Transverse colon (tissue), 4 donors: Measurements from ENCODE around the gene PSMD13. TPM values are rescaled to one million over a fixed set of nuclear protein-coding genes. Genes with fewer than 3 reads are reported as not detected.

Experiments used
- DNase-seq: peaks from one replicate; pipeline ENCODE4 v3.0.0-alpha.2; 2019
- H3K27ac ChIP-seq, 4 donors: fragments of 200-600 bp; sonication (generic); 2 replicates each; pipeline ENCODE4 v1.5.1; 2016 to 2018; ENCODE audit warnings: inconsistent platforms in 4 of 4
- H3K27me3 ChIP-seq: fragments of 200-600 bp; sonication (generic); 2 replicates; pipeline ENCODE4 v1.5.1; 2017; ENCODE audit warnings: inconsistent platforms
- H3K36me3 ChIP-seq, 4 donors: fragments of 200-600 bp; sonication (generic); 2 replicates each; pipeline ENCODE4 v1.5.1; 2017 to 2019; ENCODE audit warnings: inconsistent platforms in 4 of 4
- H3K4me1 ChIP-seq, 4 donors: fragments of 200-600 bp; sonication (generic); 2 replicates each; pipeline ENCODE4 v1.5.1; 2017 to 2020; ENCODE audit warnings: inconsistent platforms in 4 of 4
- H3K4me3 ChIP-seq, 4 donors: fragments of 200-600 bp; sonication (generic); 1 replicate in 1 of 4; 2 replicates in 3 of 4; pipeline versions ENCODE4 v1.5.1 to v1.6.1; 2017 to 2019; ENCODE audit warnings: inconsistent platforms in 4 of 4
- H3K9me3 ChIP-seq, 2 donors: fragments of 200-600 bp; sonication (generic); 2 replicates each; pipeline ENCODE4 v1.5.1; 2017 to 2019; ENCODE audit warnings: inconsistent platforms in 2 of 2
- CTCF ChIP-seq, 5 experiments: fragments of 200-600 bp in 3 of 5; fragments of 450-650 bp in 2 of 5; sonication (generic) in 3 of 5; IDR thresholded peaks; 1 replicate in 2 of 5; 2 replicates in 3 of 5; pipeline ENCODE4 v1.5.1; 2016 to 2017; ENCODE audit warnings: antibody characterized with exemption in 5 of 5, inconsistent platforms in 3 of 5, mild to moderate bottlenecking in 2 of 5, moderate library complexity in 1 of 5
- EP300 ChIP-seq: sonication (generic); formaldehyde crosslinking; IDR thresholded peaks from one replicate; pipeline ENCODE4 v1.6.1; 2017; ENCODE audit warnings: antibody characterized with exemption, low read depth
- POLR2A ChIP-seq: fragments of 450-650 bp; IDR thresholded peaks from one replicate; pipeline ENCODE4 v1.6.1; 2016; ENCODE audit warnings: antibody characterized with exemption, mild to moderate bottlenecking, moderate library complexity
- POLR2AphosphoS5 ChIP-seq, 3 donors: sonication (generic); formaldehyde crosslinking; IDR thresholded peaks; one replicate each; pipeline ENCODE4 v1.6.1; 2016; ENCODE audit warnings: antibody characterized with exemption in 3 of 3
- WGBS, 2 donors: methylation state at CpG; one replicate each; pipeline ENCODE4 v1.1.5; 2018; ENCODE audit warnings: low coverage in 1 of 2; 5-methylcytosine and 5-hydroxymethylcytosine counted together
- in situ Hi-C, 4 donors: fragments of 200-750 bp; cut with MboI; loops; one replicate each; pipeline versions ENCODE4 v1.15.0 to v1.15.1; 2017; ENCODE audit warnings: low sequenced_read_pairs in 3 of 4, low pct_ligation_motif_present in 1 of 4, low pct_unique_long_range_greater_than_20kb in 1 of 4
- intact Hi-C: fragments of 100-400 bp; cut with DNase I; formaldehyde crosslinking; loops from one replicate; pipeline ENCODE4 v1.15.1; 2023; ENCODE audit warnings: low total_unique reads
- total RNA-seq, 4 donors: library from RNA; depleted of rRNA; stranded (reverse); fragments of >200 nt; gene quantifications; one replicate each; pipeline ENCODE4 v1.1.0, GENCODE V29; 2016

PSMD13 gene
- total RNA-seq, 4 donors from 2014 or later = 23.2 to 96.5 (median 52.2) TPM

- no peak overlapping the region for H3K27ac ChIP-seq
- no peak overlapping the region for H3K4me3 ChIP-seq
- no peak for TF ChIP-seq POLR2AphosphoS5 (IDR thresholded peaks at IDR 0.05)
- no peak for TF ChIP-seq CTCF (IDR thresholded peaks at IDR 0.05)
- no peak for TF ChIP-seq POLR2A
- no peak for TF ChIP-seq EP300
- no peaks in the 10 kb centered on the region for H3K36me3 ChIP-seq
- in situ Hi-C loops (no loop called here), intact Hi-C loops (no loop called here)
- 87% methylated on average over 17 of the region's 18 CpGs; no CpG with 5 or more reads in 1 of the 2 donors for WGBS, 2 donors
- peaks cover 0 to 23% (median 13%) of the 10 kb centered on the region in 4 donors for H3K4me1 ChIP-seq
- H3K27me3 ChIP-seq = peaks cover 9% of the 10 kb centered on the region
- H3K9me3 ChIP-seq = no peaks in the 10 kb centered on the region
- no peak for DNase-seq
Observed at GRCh38 chr11:293271-293851, 56.6 kb downstream of the PSMD13 start.

GRCh38 chr11:293852-294661, 57.3 kb downstream of the PSMD13 start:
- Histone ChIP-seq H3K4me1 (peaks cover 0 to 19% (median 12%) of the 10 kb centered on the region in 4 donors), H3K4me3 (no peak overlapping the region), H3K36me3 (no peaks in the 10 kb centered on the region), H3K27me3 (peaks cover 15% of the 10 kb centered on the region), H3K27ac (no peak overlapping the region), H3K9me3 (no peaks in the 10 kb centered on the region)
- TF ChIP-seq EP300 = no peak
- no peak for TF ChIP-seq POLR2A
- TF ChIP-seq CTCF (IDR thresholded peaks at IDR 0.05) = no peak
- no peak for TF ChIP-seq POLR2AphosphoS5 (IDR thresholded peaks at IDR 0.05)
- intact Hi-C loops = no loop called here
- WGBS, 2 donors = 89% methylated on average over 19 of the region's 27 CpGs; no CpG with 5 or more reads in 1 of the 2 donors
- in situ Hi-C loops = no loop called here
- DNase-seq = no peak

- Histone ChIP-seq H3K27ac (no peak overlapping the region), H3K4me1 (peaks cover 0 to 12% (median 6%) of the 10 kb centered on the region in 4 donors), H3K9me3 (no peaks in the 10 kb centered on the region), H3K27me3 (peaks cover 22% of the 10 kb centered on the region), H3K4me3 (no peak overlapping the region), H3K36me3 (no peaks in the 10 kb centered on the region)
- DNase-seq = no peak
- in situ Hi-C loops = no loop called here
- no peak for TF ChIP-seq EP300
- TF ChIP-seq POLR2A = no peak
- TF ChIP-seq CTCF (IDR thresholded peaks at IDR 0.05) = no peak
- no peak for TF ChIP-seq POLR2AphosphoS5 (IDR thresholded peaks at IDR 0.05)
- WGBS, 2 donors = 87% methylated on average over 16 of the region's 16 CpGs; no CpG with 5 or more reads in 1 of the 2 donors
- intact Hi-C loops = no loop called here
Observed at GRCh38 chr11:294780-295179, 58.0 kb downstream of the PSMD13 start.

- peaks cover 29% of the 10 kb centered on the region for H3K27me3 ChIP-seq
- peaks cover 0 to 12% (median 5%) of the 10 kb centered on the region in 4 donors for H3K4me1 ChIP-seq
- no peaks in the 10 kb centered on the region for H3K36me3 ChIP-seq
- no peak for DNase-seq
- no peaks in the 10 kb centered on the region for H3K9me3 ChIP-seq
- no peak overlapping the region for H3K27ac ChIP-seq
- WGBS, 2 donors = 80% methylated on average over 26 of the region's 26 CpGs; no CpG with 5 or more reads in 1 of the 2 donors
- TF ChIP-seq POLR2A = no peak
- TF ChIP-seq POLR2AphosphoS5 (IDR thresholded peaks at IDR 0.05) = no peak
- no peak for TF ChIP-seq EP300
- TF ChIP-seq CTCF (IDR thresholded peaks at IDR 0.05) = no peak
- no peak overlapping the region for H3K4me3 ChIP-seq
- intact Hi-C loops (no loop called here), in situ Hi-C loops (no loop called here)
Observed at GRCh38 chr11:295351-296170, 58.8 kb downstream of the PSMD13 start.
